Suprapubic skin (tissue), 3 donors: ENCODE results near the gene BMPER.

Source experiments
- POLR2A ChIP-seq, 2 donors: fragments of 450-650 bp; IDR thresholded peaks; one replicate each; pipeline ENCODE4 v1.6.1; 2017; ENCODE audit warnings: antibody characterized with exemption in 2 of 2, mild to moderate bottlenecking in 2 of 2, moderate library complexity in 2 of 2
- TF ChIP-seq, protein P1 (sequence below), 2 donors: fragments of 200-600 bp in 1 of 2; fragments of 450-650 bp in 1 of 2; sonication (generic) in 1 of 2; IDR thresholded peaks; one replicate each; pipeline ENCODE4 v1.5.1; 2016 to 2019; ENCODE audit warnings: antibody characterized with exemption in 2 of 2, mild to moderate bottlenecking in 1 of 2, moderate library complexity in 1 of 2

DNA sequence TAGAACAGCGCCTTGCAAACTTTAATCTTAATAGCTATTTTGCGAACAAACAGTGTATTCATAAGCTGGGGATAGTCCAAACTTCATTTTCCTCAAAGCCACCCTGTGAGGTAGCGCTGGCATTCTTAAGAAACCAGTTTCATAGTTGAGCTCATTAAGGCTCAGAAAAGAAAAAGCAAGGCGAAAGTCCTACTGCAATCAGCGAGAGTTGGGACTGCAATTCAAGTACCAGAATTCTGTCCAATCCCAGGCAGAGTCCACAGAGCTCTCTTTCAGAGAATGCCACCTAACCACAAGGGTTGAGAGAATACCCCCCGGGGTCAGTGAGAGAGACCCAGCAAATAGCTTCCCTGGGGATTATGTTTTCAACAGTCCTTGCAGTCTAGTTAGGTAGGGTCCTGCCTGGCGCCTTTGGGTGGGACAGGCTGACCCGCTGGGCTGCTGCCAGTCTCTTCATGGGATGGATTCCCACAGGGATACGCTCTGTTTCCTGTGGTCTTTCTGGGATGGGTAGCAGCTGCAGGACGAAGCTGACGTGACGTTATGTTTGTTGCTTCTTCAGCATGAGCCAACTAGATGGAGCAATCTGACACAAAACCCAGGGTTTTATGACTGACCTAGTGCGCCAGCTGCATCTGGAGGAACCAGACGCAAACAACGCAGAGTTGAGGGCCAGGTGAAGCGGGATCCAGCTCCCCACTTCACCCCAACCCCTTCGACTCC, 16.0 kb downstream of the BMPER start:
- TF ChIP-seq, protein P1, sequence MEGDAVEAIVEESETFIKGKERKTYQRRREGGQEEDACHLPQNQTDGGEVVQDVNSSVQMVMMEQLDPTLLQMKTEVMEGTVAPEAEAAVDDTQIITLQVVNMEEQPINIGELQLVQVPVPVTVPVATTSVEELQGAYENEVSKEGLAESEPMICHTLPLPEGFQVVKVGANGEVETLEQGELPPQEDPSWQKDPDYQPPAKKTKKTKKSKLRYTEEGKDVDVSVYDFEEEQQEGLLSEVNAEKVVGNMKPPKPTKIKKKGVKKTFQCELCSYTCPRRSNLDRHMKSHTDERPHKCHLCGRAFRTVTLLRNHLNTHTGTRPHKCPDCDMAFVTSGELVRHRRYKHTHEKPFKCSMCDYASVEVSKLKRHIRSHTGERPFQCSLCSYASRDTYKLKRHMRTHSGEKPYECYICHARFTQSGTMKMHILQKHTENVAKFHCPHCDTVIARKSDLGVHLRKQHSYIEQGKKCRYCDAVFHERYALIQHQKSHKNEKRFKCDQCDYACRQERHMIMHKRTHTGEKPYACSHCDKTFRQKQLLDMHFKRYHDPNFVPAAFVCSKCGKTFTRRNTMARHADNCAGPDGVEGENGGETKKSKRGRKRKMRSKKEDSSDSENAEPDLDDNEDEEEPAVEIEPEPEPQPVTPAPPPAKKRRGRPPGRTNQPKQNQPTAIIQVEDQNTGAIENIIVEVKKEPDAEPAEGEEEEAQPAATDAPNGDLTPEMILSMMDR (IDR thresholded peaks at IDR 0.05) = no peak
- TF ChIP-seq POLR2A (IDR thresholded peaks at IDR 0.05) = no peak
